Mesodermal cell (in vitro differentiated cells): Measurements from ENCODE around the gene SH2D4B.

Source experiments
- H3K27ac ChIP-seq: 2 replicates; pipeline ENCODE4 v1.7.0; 2013; ENCODE audit warnings: mild to moderate bottlenecking, low read depth, low read length, moderate library complexity; ENCODE audit not compliant: severe bottlenecking
- H3K36me3 ChIP-seq: 2 replicates; pipeline ENCODE4 v1.7.1; 2013; ENCODE audit warnings: mild to moderate bottlenecking, low read length, moderate library complexity; ENCODE audit not compliant: control insufficient read depth, insufficient read depth
- H3K4me1 ChIP-seq: one replicate; pipeline ENCODE4 v1.7.1; 2013; ENCODE audit warnings: mild to moderate bottlenecking, low read length; ENCODE audit not compliant: insufficient read depth, control insufficient read depth, poor library complexity, severe bottlenecking
- H3K4me3 ChIP-seq: 2 replicates; pipeline ENCODE4 v1.7.0; 2013; ENCODE audit warnings: low read length, control low read depth, mild to moderate bottlenecking; ENCODE audit not compliant: insufficient read depth, poor library complexity, severe bottlenecking; ENCODE audit errors: extremely low read depth
- H3K9me3 ChIP-seq: 2 replicates; pipeline ENCODE4 v1.7.1; 2013; ENCODE audit warnings: mild to moderate bottlenecking, low read length, moderate library complexity; ENCODE audit not compliant: control insufficient read depth
- WGBS, 2 experiments: methylation state at CpG; one replicate each; pipeline ENCODE4 v1.1.5; 2013; ENCODE audit warnings: missing lambda C conversion rate in 2 of 2; ENCODE audit not compliant: insufficient coverage in 2 of 2; 5-methylcytosine and 5-hydroxymethylcytosine counted together

The SH2D4B gene

GRCh38 chr10:80690434-80690833 is 152.7 kb downstream of the SH2D4B start:
- H3K4me3 ChIP-seq, result no peak overlapping the region
- no peaks in the 10 kb centered on the region for H3K36me3 ChIP-seq
- no peak overlapping the region for H3K27ac ChIP-seq
- no peaks in the 10 kb centered on the region for H3K9me3 ChIP-seq
- H3K4me1 ChIP-seq, result no peaks in the 10 kb centered on the region

- H3K36me3 ChIP-seq, result no peaks in the 10 kb centered on the region
- H3K27ac ChIP-seq, result no peak overlapping the region
- H3K4me3 ChIP-seq, result no peak overlapping the region
- H3K9me3 ChIP-seq, result no peaks in the 10 kb centered on the region
- no peaks in the 10 kb centered on the region for H3K4me1 ChIP-seq
These were observed 153.7 kb downstream of the SH2D4B start for GRCh38 chr10:80691441-80691840.

GRCh38 chr10:80693565-80693964 is 155.9 kb downstream of the SH2D4B start:
- 100% methylated on average over 2 to 3 of the region's 3 CpGs for WGBS, 2 experiments
- no peaks in the 10 kb centered on the region for H3K9me3 ChIP-seq
- H3K36me3 ChIP-seq, result no peaks in the 10 kb centered on the region
- no peaks in the 10 kb centered on the region for H3K4me1 ChIP-seq
- no peak overlapping the region for H3K4me3 ChIP-seq
- no peak overlapping the region for H3K27ac ChIP-seq

GRCh38 chr10:80694930-80695329 is 157.2 kb downstream of the SH2D4B start:
- no peaks in the 10 kb centered on the region for H3K4me1 ChIP-seq
- no peaks in the 10 kb centered on the region for H3K36me3 ChIP-seq
- H3K4me3 ChIP-seq, result no peak overlapping the region
- H3K27ac ChIP-seq, result no peak overlapping the region
- no peaks in the 10 kb centered on the region for H3K9me3 ChIP-seq
- 76 to 80% methylated on average over 2 to 4 of the region's 5 CpGs for WGBS, 2 experiments
